Measurements from ENCODE around the gene MYO16.

MYO16 gene

DNA sequence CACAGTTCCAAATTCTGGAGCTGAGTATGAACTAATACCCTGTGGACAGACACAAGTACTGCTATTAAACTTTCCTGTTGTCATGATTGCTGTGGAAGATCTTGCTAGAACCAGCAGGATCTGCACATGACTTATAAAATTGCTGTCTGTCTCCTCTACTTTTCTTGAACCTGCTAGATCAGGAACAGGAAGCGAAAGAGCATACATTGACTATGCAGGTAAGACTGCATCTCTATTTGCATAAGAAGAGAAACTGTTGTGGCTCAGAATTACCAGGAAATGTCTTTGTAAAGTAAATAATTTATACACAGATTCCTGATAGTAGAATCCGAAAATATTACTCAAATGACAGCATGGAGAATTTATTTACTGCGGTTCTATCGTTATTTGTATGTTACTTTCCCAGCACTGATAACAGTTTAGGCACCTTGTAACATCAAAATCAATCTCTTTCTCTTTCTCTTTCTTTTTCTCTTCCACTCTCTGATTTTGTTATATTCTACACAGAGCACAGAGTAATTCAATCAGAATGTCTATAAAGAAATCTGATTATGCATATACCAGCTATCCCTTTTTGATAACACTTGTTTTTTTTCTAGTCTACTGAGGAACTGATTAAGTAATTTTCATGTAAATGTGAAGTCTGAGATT is 226.5 kb downstream of the MYO16 start:
- DNase-seq (ENCODE audit: low spot score): no peak
- in situ Hi-C loops (cut with MboI; ENCODE audit: low sequenced_read_pairs, unreplicated experiment): no loop called here
- TF ChIP-seq, protein P1, sequence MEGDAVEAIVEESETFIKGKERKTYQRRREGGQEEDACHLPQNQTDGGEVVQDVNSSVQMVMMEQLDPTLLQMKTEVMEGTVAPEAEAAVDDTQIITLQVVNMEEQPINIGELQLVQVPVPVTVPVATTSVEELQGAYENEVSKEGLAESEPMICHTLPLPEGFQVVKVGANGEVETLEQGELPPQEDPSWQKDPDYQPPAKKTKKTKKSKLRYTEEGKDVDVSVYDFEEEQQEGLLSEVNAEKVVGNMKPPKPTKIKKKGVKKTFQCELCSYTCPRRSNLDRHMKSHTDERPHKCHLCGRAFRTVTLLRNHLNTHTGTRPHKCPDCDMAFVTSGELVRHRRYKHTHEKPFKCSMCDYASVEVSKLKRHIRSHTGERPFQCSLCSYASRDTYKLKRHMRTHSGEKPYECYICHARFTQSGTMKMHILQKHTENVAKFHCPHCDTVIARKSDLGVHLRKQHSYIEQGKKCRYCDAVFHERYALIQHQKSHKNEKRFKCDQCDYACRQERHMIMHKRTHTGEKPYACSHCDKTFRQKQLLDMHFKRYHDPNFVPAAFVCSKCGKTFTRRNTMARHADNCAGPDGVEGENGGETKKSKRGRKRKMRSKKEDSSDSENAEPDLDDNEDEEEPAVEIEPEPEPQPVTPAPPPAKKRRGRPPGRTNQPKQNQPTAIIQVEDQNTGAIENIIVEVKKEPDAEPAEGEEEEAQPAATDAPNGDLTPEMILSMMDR (IDR thresholded peaks at IDR 0.05; ENCODE audit: borderline replicate concordance, control extremely low read depth, extremely low read depth, insufficient read depth, missing control alignments): no peak

DNA sequence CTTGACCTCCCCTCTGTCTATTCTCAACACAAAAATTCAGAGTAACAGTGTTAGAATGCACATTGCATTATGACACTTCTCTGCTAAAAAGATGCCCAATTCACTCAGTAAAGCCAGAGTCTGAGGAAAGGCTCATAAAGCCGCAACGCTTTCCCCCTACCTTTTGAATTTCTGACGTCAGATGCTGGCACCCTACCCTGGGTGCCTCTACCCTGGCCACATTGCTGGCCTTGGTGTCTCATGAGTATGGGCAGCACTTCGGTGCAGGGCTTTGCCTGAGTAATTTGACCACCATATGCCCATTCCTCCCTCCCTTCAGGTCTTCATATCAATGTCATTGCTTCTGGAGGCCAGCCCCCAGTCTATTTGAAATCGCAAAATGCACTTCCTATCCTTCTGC is 229.3 kb downstream of the MYO16 start:
- in situ Hi-C loops (cut with MboI; ENCODE audit: low sequenced_read_pairs, unreplicated experiment): no loop called here
- DNase-seq (ENCODE audit: low spot score): no peak
- TF ChIP-seq, protein P1 (IDR thresholded peaks at IDR 0.05; ENCODE audit: borderline replicate concordance, control extremely low read depth, extremely low read depth, insufficient read depth, missing control alignments): no peak

DNA sequence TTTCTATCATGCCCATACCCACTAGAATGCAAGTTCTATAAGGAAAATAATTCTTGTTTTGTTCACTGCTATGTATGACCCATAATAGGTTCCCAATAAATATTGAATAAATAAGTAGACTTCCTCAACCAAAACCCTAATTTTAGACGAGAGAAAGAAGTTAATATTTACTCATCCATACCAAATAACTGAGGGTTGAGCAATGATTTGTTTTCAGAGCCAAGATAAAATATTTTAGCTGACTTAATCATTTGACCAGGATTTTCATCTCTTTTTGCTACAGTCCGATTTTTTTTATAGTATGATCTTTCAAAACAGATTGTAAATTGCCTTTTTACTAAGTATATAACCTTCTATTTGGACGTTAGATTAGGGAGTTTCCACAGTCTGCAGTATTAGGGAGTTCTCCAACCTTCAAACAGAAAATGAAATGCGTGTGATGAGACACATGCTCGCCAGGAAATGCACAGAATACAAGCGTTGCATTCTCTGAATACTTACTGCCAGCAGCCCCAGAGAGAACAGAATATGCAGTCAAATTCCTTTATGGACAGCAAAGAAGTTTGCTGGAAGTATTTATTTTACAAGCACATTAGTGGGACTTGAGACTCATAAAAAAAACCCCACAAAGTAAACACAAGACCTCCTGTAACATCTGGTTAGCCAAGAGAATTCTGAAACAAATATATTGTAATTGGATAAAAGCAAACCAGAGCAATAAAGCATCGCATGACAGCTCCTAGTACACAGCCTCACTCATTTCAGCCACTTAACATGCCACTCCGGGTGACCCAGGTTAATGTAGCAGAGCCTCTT is 230.0 kb downstream of the MYO16 start:
- TF ChIP-seq, protein P1 (IDR thresholded peaks at IDR 0.05; ENCODE audit: borderline replicate concordance, control extremely low read depth, extremely low read depth, insufficient read depth, missing control alignments): no peak
- DNase-seq (ENCODE audit: low spot score): no peak
- in situ Hi-C loops (cut with MboI; ENCODE audit: low sequenced_read_pairs, unreplicated experiment): no loop called here

DNA sequence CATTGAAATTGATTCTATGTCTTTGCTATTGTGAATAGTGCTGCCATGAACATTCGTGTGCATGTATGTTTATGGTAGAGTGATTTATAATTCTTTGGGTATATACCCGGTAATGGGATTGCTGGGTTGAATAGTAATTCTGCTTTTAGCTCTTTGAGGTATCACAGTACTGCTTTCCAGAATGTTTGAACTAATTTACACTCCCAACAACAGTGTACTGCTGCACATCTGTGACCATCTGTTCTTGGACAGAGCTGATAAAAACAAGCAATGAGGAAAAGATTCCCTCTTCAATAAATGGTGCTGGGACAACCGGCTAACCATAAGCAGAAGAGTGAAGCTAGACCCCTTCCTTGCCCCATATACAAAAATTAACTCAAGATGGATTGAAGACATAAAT is 231.0 kb downstream of the MYO16 start:
- in situ Hi-C loops (cut with MboI; ENCODE audit: low sequenced_read_pairs, unreplicated experiment): no loop called here
- DNase-seq (ENCODE audit: low spot score): no peak

DNA sequence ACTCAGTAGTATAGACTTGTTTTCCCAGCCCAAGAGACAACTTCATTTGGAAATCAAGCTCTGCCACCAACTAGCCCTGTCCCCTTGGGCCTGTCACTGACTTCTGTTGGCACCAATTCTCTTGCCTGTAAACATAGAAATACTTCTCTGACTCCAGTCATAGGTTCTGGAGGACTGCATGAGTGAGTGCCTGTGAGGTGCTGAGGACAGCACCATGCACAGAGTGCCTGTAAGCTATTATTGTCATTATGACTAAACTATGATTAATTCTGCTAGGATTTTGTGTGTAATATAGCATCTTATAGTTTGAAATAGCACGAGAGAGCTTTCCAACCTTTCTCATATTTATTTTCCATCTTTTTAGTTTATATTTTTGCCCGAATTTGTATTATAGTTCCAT is 247.9 kb downstream of the MYO16 start:
- in situ Hi-C loops (cut with MboI; ENCODE audit: low sequenced_read_pairs, unreplicated experiment): loop anchor here (25.0 kb wide), 1 partner anchor 540 kb away; no protein-coding TSS in a partner anchor
- TF ChIP-seq, protein P1 (IDR thresholded peaks at IDR 0.05; ENCODE audit: borderline replicate concordance, control extremely low read depth, extremely low read depth, insufficient read depth, missing control alignments): no peak
- no peak for DNase-seq (ENCODE audit: low spot score)

More for the DNA sequence above, 231.0 kb downstream of the MYO16 start:
- TF ChIP-seq, protein P1 (IDR thresholded peaks at IDR 0.05; ENCODE audit: borderline replicate concordance, control extremely low read depth, extremely low read depth, insufficient read depth, missing control alignments): no peak

DNA sequence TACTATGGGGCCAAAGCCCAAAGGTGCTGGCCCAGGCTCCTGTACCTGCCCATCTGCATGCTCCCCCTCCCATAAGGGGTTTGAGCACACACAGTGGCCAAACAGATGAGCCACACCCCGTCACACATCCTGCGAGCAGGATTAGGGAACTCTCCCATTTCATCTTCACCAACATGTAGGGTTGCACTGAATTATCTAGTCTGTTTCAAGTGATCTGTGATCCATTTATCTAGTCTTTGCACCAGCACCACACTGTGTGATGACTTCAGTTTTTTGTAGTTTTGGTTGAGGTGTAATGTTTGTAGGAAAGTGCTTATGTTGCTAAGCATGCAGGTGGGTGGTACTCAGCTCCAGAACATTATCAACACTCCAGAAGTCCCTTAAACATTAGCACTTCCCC is 249.3 kb downstream of the MYO16 start:
- TF ChIP-seq, protein P1 (IDR thresholded peaks at IDR 0.05; ENCODE audit: borderline replicate concordance, control extremely low read depth, extremely low read depth, insufficient read depth, missing control alignments): no peak
- in situ Hi-C loops (cut with MboI; ENCODE audit: low sequenced_read_pairs, unreplicated experiment): loop anchor here (25.0 kb wide), 1 partner anchor 541 kb away; no protein-coding TSS in a partner anchor
- DNase-seq (ENCODE audit: low spot score): no peak

All from GM13976 (cell line).